Gastrocnemius medialis (tissue), 4 donors: Measurements from ENCODE around the gene LYRM2.

Experiments used
- CTCF ChIP-seq, 5 experiments: fragments of 450-650 bp in 3 of 5; fragments of 200-600 bp in 2 of 5; sonication (generic) in 2 of 5; IDR thresholded peaks in 4 of 5; conservative IDR thresholded peaks in 1 of 5; 1 replicate in 4 of 5; 2 replicates in 1 of 5; pipeline ENCODE4 v1.5.1; 2016 to 2019; ENCODE audit warnings: antibody characterized with exemption in 5 of 5, mild to moderate bottlenecking in 3 of 5, moderate library complexity in 3 of 5
- POLR2A ChIP-seq, 2 donors: fragments of 450-650 bp; IDR thresholded peaks; one replicate each; pipeline ENCODE4 v1.6.1; 2017; ENCODE audit warnings: antibody characterized with exemption in 2 of 2, mild to moderate bottlenecking in 2 of 2, moderate library complexity in 2 of 2

- no peak for TF ChIP-seq POLR2A (IDR thresholded peaks at IDR 0.05)
- no peak for TF ChIP-seq CTCF (IDR thresholded peaks at IDR 0.05 in 4 of 5, conservative IDR thresholded peaks at IDR 0.05 in 1 of 5)
Observed at GRCh38 chr6:89602166-89602565, 36.4 kb downstream of the LYRM2 start.
